GM18868 (cell line): Measurements from ENCODE around the gene ANK3.
A peak's percentile ranks its signal among the peaks of the same experiment; 100 is the strongest.

ENCODE experiments used
- ATAC-seq: cut with Tn5 transposase; IDR thresholded peaks from one replicate; pipeline ENCODE4 v1.9.1; 2021; ENCODE audit warnings: mild to moderate bottlenecking, moderate library complexity; ENCODE audit not compliant: unreplicated experiment

ANK3 gene

DNA sequence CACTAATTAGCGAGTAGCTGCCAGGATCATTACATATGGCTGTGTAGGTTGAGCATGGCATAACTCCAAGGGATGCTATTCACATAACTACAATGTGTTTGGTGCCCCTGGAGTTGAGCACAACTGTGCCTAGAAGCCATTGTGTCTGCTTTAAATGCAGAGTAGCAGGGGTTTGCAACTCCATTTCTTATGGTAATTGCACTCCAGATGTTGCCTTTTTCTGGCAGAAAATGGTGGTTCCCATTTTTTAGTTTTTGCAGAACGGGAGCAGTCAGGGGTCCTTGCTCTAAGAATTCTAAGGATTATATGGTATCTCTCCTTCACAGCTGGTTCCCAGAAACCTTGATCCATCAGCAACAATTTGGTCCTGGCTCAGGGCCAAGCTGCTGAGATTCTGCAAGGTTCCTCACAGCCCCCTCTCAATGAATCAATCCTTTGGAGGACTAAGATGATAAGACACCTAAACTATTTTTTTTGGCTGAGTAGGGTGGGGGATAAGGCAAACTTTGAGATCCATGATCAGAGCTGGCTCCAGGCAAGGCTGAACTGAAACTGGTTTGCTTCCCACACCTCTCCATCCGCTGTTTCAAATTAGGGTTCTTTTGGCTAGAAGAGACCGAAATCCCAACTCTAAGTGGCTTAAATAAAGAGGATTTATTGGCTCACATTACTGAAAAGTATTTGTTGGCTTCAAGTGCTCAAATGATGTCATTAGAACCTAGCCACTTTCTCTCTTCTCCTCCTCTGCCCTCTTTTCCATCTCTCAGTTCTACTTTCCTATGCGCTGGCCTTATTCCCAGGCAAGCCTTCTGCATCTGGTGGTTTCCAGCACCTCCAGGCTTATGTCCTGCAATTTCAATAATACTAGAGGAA, 385.8 kb downstream of the ANK3 start:
- ATAC-seq: no peak

GRCh38 chr10:60000747-60001146, 388.9 kb downstream of the ANK3 start:
- ATAC-seq: no peak

GRCh38 chr10:59997827-59998525, 391.7 kb downstream of the ANK3 start:
- no peak for ATAC-seq

GRCh38 chr10:59995862-59996261, 393.8 kb downstream of the ANK3 start:
- ATAC-seq: no peak

- no peak for ATAC-seq
Measured at GRCh38 chr10:59993931-59994330, 395.7 kb downstream of the ANK3 start.

GRCh38 chr10:59991661-59992060, 398.0 kb downstream of the ANK3 start:
- ATAC-seq: peak; percentile 98

- ATAC-seq: no peak
Measured at GRCh38 chr10:59991117-59991516, 398.6 kb downstream of the ANK3 start.

DNA sequence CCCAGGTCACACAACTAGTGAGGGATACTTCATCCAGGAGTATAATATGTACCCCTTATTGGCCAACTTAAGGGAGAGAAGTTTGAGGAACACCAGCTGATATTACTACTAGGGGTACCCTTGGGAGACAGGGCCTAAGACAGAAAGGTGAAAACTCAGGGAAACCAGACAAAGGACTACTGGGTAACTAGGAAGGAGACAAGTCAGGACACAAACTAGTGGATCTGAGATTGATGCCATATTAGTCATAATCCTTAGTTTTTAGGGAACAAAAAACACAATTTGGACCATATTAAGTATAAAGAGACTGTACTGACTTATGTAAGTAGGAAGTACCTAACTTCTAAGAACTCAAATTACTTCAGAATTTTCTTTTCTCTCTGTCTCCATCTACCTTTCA, 404.0 kb downstream of the ANK3 start:
- no peak for ATAC-seq

GRCh38 chr10:59984415-59984814, 405.3 kb downstream of the ANK3 start:
- ATAC-seq: no peak

DNA sequence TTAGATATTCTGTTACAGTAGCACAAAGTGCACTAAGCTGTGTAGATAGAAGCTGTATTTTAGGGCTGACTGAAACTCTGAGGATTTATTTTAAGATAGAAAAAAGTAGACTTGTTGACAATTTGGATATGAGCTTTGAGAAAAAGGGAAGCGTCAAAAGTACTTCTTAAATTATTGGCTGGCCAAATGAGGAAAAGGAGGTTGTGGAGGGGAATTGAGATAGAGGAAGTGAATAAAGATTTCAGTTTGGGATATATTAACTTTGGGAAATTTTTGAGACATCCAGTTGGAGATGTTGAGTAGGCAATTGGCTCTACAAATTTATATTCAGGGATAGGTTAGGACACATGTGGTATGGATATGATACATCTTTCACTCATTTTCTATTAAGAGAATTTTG, 409.3 kb downstream of the ANK3 start:
- no peak for ATAC-seq

DNA sequence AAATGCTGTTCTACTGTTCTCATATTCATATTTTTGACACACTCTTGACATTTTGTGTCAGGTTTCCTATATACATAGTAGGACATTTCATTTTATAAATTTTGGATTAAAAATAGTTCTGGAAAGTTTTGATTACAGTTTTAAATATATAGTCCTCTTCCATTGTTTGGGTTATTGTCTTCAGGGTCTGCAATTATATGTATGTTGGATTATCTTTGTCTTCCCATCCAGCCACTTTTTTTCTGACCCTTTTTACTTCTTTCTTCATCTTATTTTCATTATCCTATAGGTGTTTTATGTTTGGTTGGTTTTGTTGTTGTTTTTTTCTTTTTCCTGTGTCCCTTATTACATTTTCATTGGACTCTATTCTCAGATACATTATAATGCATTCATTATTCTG, 412.2 kb downstream of the ANK3 start:
- ATAC-seq: no peak

GRCh38 chr10:59976909-59977308, 412.8 kb downstream of the ANK3 start:
- no peak for ATAC-seq
